SHP77 treated with DMSO at 0.1 percent for 48 hours (cell line): ENCODE measurements around the gene GNG12.

Experiments used
- DNase-seq: peaks from one replicate; lab custom pipeline; 2025; lab: John Stamatoyannopoulos, UW

Gene GNG12

GRCh38 chr1:67784545-67785186, 48.6 kb downstream of the GNG12 start:
- DNase-seq = no peak

GRCh38 chr1:67780637-67781036, 52.6 kb downstream of the GNG12 start:
- no peak for DNase-seq

GRCh38 chr1:67777440-67777839, 55.8 kb downstream of the GNG12 start:
- no peak for DNase-seq

- no peak for DNase-seq
Observed at GRCh38 chr1:67777016-67777415, 56.3 kb downstream of the GNG12 start.

- no peak for DNase-seq
Observed at GRCh38 chr1:67773462-67773861, 59.8 kb downstream of the GNG12 start.

GRCh38 chr1:67771749-67772148, 61.5 kb downstream of the GNG12 start:
- no peak for DNase-seq

- DNase-seq = no peak
Observed at GRCh38 chr1:67771152-67771551, 62.1 kb downstream of the GNG12 start.

GRCh38 chr1:67769633-67770256, 63.5 kb downstream of the GNG12 start:
- no peak for DNase-seq

- DNase-seq = no peak
Observed at GRCh38 chr1:67768480-67768879, 64.8 kb downstream of the GNG12 start.

GRCh38 chr1:67767103-67767782, 66.0 kb downstream of the GNG12 start:
- DNase-seq = no peak

- no peak for DNase-seq
Observed at GRCh38 chr1:67766141-67766978, 66.9 kb downstream of the GNG12 start.

- no peak for DNase-seq
Observed at GRCh38 chr1:67764633-67765032, 68.6 kb downstream of the GNG12 start.

- DNase-seq = no peak
Observed at GRCh38 chr1:67761730-67762129, 71.5 kb downstream of the GNG12 start.

- DNase-seq = no peak
Observed at GRCh38 chr1:67761091-67761490, 72.2 kb downstream of the GNG12 start.

GRCh38 chr1:67760030-67760821, 73.0 kb downstream of the GNG12 start:
- DNase-seq = peak; percentile 24

GRCh38 chr1:67759692-67760029, 73.6 kb downstream of the GNG12 start:
- no peak for DNase-seq

GRCh38 chr1:67759066-67759465, 74.2 kb downstream of the GNG12 start:
- no peak for DNase-seq

- peak; percentile 40 for DNase-seq
Observed at GRCh38 chr1:67755619-67756018, 77.6 kb downstream of the GNG12 start.

- DNase-seq = no peak
Observed at GRCh38 chr1:67755160-67755559, 78.1 kb downstream of the GNG12 start.

GRCh38 chr1:67754526-67754920, 78.7 kb downstream of the GNG12 start:
- no peak for DNase-seq

GRCh38 chr1:67753776-67754525, 79.3 kb downstream of the GNG12 start:
- no peak for DNase-seq
